ENCODE data around the gene CDH11. TPM values are rescaled to one million over a fixed set of nuclear protein-coding genes. Genes with fewer than 3 reads are reported as not detected.

The CDH11 gene
- total and polyA plus RNA-seq, 10 of the 15 experiments (the other 5 are each of a cell fraction or from before 2014, with no cell fraction given): 0.31 to 9.7 (median 0.87) TPM

DNA sequence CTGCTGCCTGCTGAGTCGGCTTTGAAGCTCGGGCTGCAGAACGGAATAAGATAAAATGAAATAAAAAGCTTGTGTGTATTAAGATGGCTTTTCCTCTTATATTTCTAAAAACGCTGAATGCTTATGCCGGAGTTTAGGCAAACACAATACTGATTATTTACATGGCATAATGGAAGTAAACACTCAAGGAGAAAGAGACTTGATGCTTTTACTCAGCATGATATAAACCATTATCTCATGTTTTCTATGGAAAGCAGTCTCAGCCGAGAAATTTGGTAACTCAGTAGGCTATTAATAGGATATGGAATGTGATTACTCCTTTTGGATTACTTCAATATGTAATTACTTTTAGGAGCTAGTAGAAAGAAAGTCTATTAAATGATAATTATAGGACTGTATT lies 153.3 kb downstream of the CDH11 start:
- SMC1A ChIA-PET (ENCODE audit: uncharacterized antibody, unreplicated experiment): interaction anchor here (0.6 to 2.0 kb wide), 6 partner anchors 11 to 520 kb away, joined by 3 to 7 read pairs (median 4); no protein-coding TSS in a partner anchor
- Histone ChIP-seq H3K4me3 (no peak overlapping the region), H3K4me1 (ENCODE audit: control insufficient read depth, insufficient read depth, low read length) (no peaks in the 10 kb centered on the region), H3K27ac (ENCODE audit: control insufficient read depth, insufficient read depth) (no peak overlapping the region), H3K36me3 (ENCODE audit: control insufficient read depth in 2 of 2, insufficient read depth in 2 of 2, low read length in 1 of 2) (no peaks in the 10 kb centered on the region), H3K9me3 (replicated peaks; ENCODE audit: control insufficient read depth, insufficient read depth, low read length) (no peaks in the 10 kb centered on the region), H3K27me3 (replicated peaks in 1 of 2; ENCODE audit: control insufficient read depth in 2 of 2, insufficient read depth in 2 of 2, low read length in 1 of 2) (no peaks in the 10 kb centered on the region), H4K20me1 (ENCODE audit: control insufficient read depth, insufficient read depth) (no peaks in the 10 kb centered on the region), H3K9ac (ENCODE audit: control insufficient read depth, insufficient read depth, low read length) (no peak overlapping the region), H3K79me2 (ENCODE audit: control insufficient read depth, insufficient read depth, low read length) (no peaks in the 10 kb centered on the region), H2AFZ (ENCODE audit: control insufficient read depth, low read depth, low read length) (no peak overlapping the region), H3K4me2 (ENCODE audit: control insufficient read depth, insufficient read depth) (no peak overlapping the region)
- CTCF ChIA-PET: interaction anchor here (2.2 kb wide), 1 partner anchor 15 kb away, joined by 10 read pairs; no protein-coding TSS in a partner anchor
- DNase-seq (ENCODE audit: low read depth, low spot score) (no peak), FAIRE-seq (no peak), ATAC-seq (no peak)
- WGBS (ENCODE audit: insufficient coverage, insufficient replicate concordance, low lambda C conversion rate, missing lambda C conversion rate): 51% methylated on average over 6 of the region's 6 CpGs
- no TSS peak for BruUV-seq (replicated peaks)
- no peak for TF ChIP-seq DPF2 (IDR thresholded peaks at IDR 0.05)
- TF ChIP-seq TBL1XR1 (IDR thresholded peaks at IDR 0.05; ENCODE audit: low read depth, low read length): no peak
- no peak for TF ChIP-seq YY1 (IDR thresholded peaks at IDR 0.05; ENCODE audit: low read depth, low read length)
- TF ChIP-seq, protein P1, sequence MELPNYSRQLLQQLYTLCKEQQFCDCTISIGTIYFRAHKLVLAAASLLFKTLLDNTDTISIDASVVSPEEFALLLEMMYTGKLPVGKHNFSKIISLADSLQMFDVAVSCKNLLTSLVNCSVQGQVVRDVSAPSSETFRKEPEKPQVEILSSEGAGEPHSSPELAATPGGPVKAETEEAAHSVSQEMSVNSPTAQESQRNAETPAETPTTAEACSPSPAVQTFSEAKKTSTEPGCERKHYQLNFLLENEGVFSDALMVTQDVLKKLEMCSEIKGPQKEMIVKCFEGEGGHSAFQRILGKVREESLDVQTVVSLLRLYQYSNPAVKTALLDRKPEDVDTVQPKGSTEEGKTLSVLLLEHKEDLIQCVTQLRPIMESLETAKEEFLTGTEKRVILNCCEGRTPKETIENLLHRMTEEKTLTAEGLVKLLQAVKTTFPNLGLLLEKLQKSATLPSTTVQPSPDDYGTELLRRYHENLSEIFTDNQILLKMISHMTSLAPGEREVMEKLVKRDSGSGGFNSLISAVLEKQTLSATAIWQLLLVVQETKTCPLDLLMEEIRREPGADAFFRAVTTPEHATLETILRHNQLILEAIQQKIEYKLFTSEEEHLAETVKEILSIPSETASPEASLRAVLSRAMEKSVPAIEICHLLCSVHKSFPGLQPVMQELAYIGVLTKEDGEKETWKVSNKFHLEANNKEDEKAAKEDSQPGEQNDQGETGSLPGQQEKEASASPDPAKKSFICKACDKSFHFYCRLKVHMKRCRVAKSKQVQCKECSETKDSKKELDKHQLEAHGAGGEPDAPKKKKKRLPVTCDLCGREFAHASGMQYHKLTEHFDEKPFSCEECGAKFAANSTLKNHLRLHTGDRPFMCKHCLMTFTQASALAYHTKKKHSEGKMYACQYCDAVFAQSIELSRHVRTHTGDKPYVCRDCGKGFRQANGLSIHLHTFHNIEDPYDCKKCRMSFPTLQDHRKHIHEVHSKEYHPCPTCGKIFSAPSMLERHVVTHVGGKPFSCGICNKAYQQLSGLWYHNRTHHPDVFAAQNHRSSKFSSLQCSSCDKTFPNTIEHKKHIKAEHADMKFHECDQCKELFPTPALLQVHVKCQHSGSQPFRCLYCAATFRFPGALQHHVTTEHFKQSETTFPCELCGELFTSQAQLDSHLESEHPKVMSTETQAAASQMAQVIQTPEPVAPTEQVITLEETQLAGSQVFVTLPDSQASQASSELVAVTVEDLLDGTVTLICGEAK (IDR thresholded peaks at IDR 0.05; ENCODE audit: borderline replicate concordance): no peak
- no peak for TF ChIP-seq STAT3 (IDR thresholded peaks at IDR 0.05; ENCODE audit: low read depth, low read length)
- TF ChIP-seq MYC (IDR thresholded peaks at IDR 0.05; ENCODE audit: insufficient read depth, insufficient read length, insufficient replicate concordance, low read length, severe bottlenecking): no peak
- TF ChIP-seq BHLHE40 (IDR thresholded peaks at IDR 0.05; ENCODE audit: borderline replicate concordance in 1 of 2, low read depth in 2 of 2, low read length in 1 of 2): no peak
- no peak for TF ChIP-seq LARP7 (IDR thresholded peaks at IDR 0.05)
- TF ChIP-seq CEBPB (IDR thresholded peaks at IDR 0.05; ENCODE audit: borderline replicate concordance in 1 of 2, low read depth in 2 of 2, low read length in 2 of 2): no peak
- TF ChIP-seq ASH2L (IDR thresholded peaks at IDR 0.05; ENCODE audit: borderline replicate concordance, low read depth): no peak
- TF ChIP-seq FOXK2 (IDR thresholded peaks at IDR 0.05): no peak
- TF ChIP-seq CHD1 (IDR thresholded peaks at IDR 0.05; ENCODE audit: low read depth, low read length): no peak
- TF ChIP-seq NR2C2 (IDR thresholded peaks at IDR 0.05; ENCODE audit: borderline replicate concordance, control insufficient read depth, insufficient read length, low read depth): no peak
- TF ChIP-seq, protein P2, sequence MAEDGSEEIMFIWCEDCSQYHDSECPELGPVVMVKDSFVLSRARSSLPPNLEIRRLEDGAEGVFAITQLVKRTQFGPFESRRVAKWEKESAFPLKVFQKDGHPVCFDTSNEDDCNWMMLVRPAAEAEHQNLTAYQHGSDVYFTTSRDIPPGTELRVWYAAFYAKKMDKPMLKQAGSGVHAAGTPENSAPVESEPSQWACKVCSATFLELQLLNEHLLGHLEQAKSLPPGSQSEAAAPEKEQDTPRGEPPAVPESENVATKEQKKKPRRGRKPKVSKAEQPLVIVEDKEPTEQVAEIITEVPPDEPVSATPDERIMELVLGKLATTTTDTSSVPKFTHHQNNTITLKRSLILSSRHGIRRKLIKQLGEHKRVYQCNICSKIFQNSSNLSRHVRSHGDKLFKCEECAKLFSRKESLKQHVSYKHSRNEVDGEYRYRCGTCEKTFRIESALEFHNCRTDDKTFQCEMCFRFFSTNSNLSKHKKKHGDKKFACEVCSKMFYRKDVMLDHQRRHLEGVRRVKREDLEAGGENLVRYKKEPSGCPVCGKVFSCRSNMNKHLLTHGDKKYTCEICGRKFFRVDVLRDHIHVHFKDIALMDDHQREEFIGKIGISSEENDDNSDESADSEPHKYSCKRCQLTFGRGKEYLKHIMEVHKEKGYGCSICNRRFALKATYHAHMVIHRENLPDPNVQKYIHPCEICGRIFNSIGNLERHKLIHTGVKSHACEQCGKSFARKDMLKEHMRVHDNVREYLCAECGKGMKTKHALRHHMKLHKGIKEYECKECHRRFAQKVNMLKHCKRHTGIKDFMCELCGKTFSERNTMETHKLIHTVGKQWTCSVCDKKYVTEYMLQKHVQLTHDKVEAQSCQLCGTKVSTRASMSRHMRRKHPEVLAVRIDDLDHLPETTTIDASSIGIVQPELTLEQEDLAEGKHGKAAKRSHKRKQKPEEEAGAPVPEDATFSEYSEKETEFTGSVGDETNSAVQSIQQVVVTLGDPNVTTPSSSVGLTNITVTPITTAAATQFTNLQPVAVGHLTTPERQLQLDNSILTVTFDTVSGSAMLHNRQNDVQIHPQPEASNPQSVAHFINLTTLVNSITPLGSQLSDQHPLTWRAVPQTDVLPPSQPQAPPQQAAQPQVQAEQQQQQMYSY (CRISPR knock-in tag; IDR thresholded peaks at IDR 0.05): no peak
- TF ChIP-seq NFYB (IDR thresholded peaks at IDR 0.05; ENCODE audit: insufficient read depth, low read depth, low read length): no peak
- TF ChIP-seq EED (IDR thresholded peaks at IDR 0.05; ENCODE audit: low read depth): no peak
- TF ChIP-seq EZH2 (IDR thresholded peaks at IDR 0.05; ENCODE audit: borderline replicate concordance, control insufficient read depth, low read depth, low read length): no peak
- TF ChIP-seq BCL11A (IDR thresholded peaks at IDR 0.05; ENCODE audit: low read depth, low read length): no peak
- TF ChIP-seq RFX5 (IDR thresholded peaks at IDR 0.05; ENCODE audit: low read depth, low read length): no peak
- POLR2A ChIA-PET: no interaction called here
- intact Hi-C loops (cut with micrococcal nuclease; ENCODE audit: unreplicated experiment) (no loop called here), in situ Hi-C loops (cut with MboI) (no loop called here)
- RAD21 ChIA-PET (ENCODE audit: unreplicated experiment): interaction anchor here (1.0 kb wide), 1 partner anchor 81 kb away, joined by 3 read pairs; no protein-coding TSS in a partner anchor

Measured in GM12878 (cell line).